HG03280 (cell line): ENCODE measurements around the gene CORO2B.

Experiments
- ATAC-seq: cut with Tn5 transposase; IDR thresholded peaks from one replicate; pipeline ENCODE4 v1.9.1; 2021; ENCODE audit warnings: mild to moderate bottlenecking, moderate library complexity; ENCODE audit not compliant: unreplicated experiment

Gene CORO2B

DNA sequence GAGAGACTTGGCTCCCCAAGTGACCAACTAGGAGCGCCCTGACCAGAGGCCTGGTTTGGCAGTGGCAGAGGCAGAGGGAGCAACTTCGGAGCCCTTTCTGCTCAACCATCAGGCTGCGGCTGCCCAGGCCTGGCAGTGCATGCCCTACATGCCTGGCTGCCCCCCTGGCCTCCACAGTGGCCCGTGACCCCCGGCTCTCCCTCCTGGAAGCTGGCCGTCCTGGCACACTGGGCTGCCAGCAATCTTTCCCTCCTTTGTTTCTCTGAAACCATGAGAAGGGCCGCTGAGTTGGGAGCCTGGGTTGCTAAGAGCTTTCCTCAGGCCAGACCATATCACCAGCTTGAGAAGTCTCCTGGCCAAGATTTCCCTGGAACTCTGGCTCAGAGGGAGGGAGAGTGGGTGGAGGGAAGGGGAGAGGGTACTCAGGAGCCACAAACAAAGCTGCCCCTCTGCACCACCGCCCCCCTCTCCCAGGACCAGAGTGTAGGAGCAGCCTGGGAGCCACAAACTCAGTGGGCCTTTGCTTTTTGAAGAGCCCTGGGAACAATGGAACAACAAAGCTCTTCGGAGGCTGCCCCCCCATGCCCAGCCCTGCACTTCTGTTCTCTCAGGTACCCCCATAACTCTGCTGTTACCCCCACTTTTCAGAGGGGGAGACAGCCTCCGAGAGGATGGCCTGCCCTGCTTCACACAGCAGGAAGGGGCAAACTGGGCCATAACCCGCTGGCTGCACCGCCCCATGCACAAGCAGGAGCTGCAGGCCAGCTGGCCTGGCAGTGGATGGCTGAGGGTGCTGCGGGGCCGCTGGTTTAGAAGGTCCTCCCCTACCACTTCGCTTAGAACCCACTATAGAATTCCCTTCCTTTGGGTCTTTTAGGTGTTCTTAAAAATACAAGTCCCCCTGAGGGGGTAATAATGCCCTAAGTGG, 11.3 kb downstream of the CORO2B start:
- ATAC-seq, result no peak

- ATAC-seq, result no peak
These were observed 12.1 kb downstream of the CORO2B start for GRCh38 chr15:68590721-68591389.

DNA sequence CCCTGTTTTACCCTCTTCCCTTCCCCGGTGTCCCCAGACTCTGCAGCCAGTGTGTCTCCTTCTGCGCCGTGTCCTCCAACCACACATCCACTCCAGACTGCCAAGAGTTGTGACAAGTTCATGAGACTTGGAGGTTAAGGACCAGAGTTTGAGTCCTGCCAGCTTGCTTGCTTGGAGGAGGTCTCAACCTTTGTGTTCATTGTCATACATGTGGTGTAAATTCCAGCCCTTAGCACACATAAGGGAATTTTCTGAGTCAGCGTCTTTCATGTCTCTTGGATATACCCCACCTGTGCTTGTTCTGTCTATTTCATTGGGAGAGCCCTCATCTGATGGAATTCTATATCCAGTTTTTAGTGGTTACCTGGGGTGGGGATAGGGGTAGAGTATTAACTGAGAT, 13.3 kb downstream of the CORO2B start:
- ATAC-seq, result no peak

GRCh38 chr15:68592544-68592943, 13.8 kb downstream of the CORO2B start:
- no peak for ATAC-seq

GRCh38 chr15:68593341-68593740, 14.5 kb downstream of the CORO2B start:
- no peak for ATAC-seq

- ATAC-seq, result no peak
These were observed 15.2 kb downstream of the CORO2B start for GRCh38 chr15:68593828-68594532.

GRCh38 chr15:68594533-68595259, 15.9 kb downstream of the CORO2B start:
- ATAC-seq, result no peak

DNA sequence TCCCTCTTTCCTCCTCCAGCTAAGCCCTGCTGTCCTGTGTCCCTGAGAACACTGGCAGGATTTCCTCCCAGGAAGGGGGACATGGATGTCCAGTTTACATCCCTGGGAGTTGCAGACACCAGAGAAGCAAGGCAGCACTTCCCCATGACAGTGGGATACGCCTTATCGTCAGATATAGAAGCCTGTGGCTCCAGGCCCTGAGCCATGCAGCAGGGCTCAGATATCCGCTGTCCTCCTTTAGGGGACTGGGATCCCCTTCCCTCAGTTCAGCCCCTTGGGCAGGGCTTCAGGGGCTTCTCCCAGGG, 16.4 kb downstream of the CORO2B start:
- ATAC-seq, result no peak

DNA sequence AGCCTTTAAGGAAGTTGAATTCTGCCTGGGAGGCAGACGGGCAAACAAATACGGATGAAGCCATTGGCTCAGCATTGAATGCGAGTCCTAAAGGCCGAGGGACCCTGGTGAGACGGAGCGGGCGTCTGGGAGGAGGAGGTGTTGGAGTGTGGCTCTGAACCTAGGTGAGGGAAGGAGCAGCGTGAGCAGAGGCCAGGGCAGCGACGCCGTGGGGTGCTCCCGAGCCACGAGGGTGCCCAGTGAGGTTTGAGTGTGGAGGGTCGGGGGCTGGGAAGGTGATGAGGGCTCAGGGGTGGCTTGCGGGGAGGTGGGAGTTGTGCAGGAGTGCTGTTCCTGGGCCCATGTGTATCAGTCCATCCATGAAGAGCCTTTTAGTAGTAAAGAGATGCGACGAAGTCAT, 17.0 kb downstream of the CORO2B start:
- no peak for ATAC-seq

GRCh38 chr15:68596691-68597090, 17.9 kb downstream of the CORO2B start:
- no peak for ATAC-seq

- no peak for ATAC-seq
These were observed 18.8 kb downstream of the CORO2B start for GRCh38 chr15:68597581-68597980.

DNA sequence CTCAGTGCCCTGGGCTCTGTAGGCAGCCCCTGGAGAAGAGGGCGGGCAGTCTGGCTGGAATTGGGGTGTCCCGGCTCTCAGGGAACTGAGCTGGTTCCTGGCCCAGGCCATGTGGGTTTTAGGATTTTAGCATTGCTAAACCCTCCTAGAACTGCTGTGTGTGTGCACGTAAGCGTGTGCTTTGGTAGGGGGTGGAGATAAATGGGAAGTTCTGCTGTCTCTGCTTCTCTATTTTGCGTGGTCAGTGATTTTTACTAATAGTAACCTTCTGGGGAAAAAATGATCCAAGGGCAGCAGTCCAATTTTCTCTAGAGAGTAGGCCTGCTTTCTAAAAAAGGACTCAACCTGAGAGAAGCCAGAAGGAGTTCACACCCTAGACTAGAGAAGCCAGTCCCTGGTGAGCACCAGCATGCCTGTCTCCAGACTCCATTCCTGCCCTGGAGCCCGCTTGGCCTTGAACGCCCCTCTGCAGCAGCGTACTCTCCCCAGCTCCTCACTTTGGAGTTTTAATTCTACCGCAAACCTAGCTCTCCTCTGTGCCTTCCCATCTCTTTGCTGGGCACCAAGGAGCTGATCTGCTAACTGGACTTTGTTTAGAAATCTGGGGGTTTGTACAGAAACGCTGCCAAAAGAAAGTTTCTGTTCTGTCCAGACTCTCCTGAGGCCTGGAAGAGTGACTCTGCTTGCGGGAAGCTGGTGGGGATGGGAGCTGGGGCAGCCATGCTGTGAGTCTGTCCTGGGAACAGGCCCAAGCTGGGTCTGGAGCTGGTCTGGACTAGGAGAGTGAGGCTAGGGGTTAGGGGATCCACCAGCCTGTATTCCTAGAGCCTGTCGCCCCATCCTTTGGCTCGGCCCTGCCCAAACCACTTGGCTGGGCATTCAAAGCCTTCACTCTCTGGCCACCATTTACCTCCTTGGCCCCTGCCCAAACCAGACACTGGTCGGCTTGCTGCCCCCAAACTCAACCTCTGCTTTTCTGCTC, 19.7 kb downstream of the CORO2B start:
- ATAC-seq, result no peak

- no peak for ATAC-seq
These were observed 20.4 kb downstream of the CORO2B start for GRCh38 chr15:68599153-68599545.

- ATAC-seq, result no peak
These were observed 20.8 kb downstream of the CORO2B start for GRCh38 chr15:68599560-68600071.

DNA sequence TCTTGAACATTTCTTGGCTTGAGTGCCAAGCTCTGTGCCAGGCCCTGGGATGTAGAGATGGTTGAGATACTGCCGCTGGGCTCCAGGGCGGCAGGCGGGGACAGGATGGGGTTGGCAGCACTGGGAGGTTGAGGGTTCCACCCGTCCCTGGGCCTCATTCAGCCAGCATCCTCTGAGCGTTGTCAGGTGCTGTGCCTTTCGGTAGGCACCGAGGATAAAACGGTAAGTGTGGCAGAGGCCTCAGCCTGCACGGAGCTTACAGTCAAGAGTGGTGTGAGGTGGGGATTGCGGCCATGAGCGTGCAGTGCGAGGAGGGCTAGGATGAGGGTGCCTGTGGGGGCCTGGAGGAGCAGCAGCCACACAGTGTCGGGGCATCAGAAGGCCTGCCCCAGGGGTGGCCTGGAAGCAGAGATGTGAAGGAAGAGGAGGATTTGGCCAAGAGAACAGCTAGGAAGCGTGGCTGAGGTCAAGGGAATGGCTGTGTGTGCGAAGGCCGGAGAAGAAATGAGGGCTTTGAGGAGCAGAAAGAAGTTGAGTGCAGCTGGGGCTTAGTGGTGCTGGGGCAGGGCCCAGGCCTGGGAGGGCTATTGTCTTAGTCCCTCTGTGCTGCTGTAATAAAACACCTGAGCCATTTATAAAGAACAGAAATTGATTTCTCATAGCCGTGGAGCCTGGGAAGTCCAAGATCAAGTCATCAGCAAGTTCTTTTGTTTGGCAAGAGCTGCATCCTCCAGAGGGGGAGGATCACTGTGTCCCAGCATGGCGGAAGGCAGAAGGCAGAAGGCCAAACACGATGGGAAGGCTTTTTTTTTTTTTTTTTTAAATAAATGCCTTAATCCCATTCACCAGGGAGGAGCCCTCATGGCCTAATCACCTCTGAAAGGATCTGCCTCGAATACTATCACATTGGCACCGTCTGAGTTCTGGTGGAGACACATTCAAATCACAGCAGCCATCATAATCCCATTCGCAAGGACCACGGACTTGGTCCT, 22.7 kb downstream of the CORO2B start:
- ATAC-seq, result no peak

DNA sequence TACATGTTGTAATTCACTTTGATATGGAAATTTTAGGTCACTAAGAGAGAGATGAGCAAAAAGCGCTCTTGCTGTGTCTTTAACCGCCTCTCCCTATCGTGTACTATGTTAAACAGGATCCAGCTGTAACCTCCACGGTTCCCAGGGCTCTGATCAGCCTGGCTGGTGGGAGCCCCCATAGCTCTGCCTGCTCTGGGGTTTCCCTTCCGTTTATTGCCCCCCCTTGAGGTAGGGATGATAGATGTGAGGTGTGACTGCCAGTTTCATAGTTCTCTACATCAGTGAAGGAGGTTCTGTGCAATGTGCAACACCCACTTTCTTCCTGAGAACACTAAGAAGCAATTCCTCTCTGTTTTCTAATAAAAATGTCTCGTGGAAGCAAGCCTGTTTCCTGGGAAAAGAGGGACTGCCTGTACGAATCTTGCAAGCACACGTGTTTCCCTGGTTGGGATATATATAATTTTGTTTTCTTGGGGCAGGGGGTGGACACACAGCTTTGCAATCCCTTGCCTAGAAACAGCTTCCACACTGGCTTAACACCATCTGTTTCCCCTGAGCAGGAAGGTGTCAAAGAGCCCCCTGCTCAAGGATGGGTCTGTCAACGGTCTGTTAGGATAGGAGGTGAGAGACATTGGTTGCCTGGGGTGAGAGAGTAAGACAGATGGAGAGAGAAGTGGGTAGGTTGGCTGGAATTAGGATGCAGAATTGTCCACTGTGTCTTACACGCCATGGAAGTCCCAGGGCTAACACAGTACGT, 23.8 kb downstream of the CORO2B start:
- no peak for ATAC-seq

- ATAC-seq, result no peak
These were observed 24.4 kb downstream of the CORO2B start for GRCh38 chr15:68603216-68603595.

- ATAC-seq, result no peak
These were observed 25.2 kb downstream of the CORO2B start for GRCh38 chr15:68603951-68604350.
